Activated CD8-positive, alpha-beta memory T cell treated with anti-CD3 and anti-CD28 coated beads for 36 hours (primary cell): Measurements from ENCODE around the gene TARS2. TPM values are rescaled to one million over a fixed set of nuclear protein-coding genes. Genes with fewer than 3 reads are reported as not detected.

Experiments
- CTCF ChIA-PET: fragments of 350-600 bp; sonication (Branson Sonifier 250); formaldehyde crosslinking; loops from one replicate; lab custom pipeline; 2021; ENCODE audit warnings: antibody characterized with exemption; lab: Charles Lee
- POLR2A ChIA-PET: fragments of 350-600 bp; sonication (Branson Sonifier 250); formaldehyde crosslinking; loops from one replicate; lab custom pipeline; 2021; ENCODE audit warnings: antibody characterized with exemption; lab: Charles Lee
- total RNA-seq, 2 experiments: library from RNA; stranded (reverse); gene quantifications; one replicate each; pipeline ENCODE4 v1.2.3, GENCODE V29; 2021

Gene TARS2
- total RNA-seq, 2 experiments from 2014 or later: 53.5 to 56.2 TPM

DNA sequence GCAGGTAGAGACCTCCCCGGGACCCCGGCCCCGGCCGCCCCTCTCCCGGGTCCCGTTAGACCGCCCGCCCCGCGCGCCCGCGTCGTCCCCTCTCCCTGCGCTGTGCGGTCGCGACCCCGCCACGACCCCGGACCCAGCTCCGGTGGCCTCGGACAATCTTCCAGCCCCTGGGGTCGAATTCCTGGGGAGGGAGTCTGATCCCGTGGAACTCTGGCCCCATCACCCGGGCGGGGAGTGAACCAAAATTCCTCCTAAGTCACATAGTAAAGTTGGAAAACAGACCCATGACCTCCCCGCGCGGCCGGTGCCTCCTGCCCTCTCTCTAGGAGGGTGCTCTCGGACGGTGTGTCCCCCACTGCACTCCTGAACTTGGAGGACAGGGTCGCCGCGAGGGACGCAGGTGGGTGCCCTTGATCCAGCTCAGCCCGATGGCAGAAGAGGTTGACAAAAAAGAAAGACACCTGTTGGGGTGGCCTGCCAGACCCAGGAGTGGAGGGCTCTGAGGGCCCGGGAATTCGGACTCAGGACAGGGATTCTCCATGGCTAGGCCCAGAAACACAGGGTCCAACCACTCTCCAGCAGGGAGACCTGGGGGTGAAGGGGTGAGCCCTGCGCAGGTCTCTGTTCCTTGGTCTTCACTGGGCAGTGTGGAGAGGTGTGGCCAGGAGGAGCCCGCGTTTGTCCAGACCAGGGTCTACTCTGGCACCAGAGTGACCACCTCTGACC is 62.4 kb downstream of the TARS2 start:
- CTCF ChIA-PET: interaction anchor here (0.6 to 1.6 kb wide), 4 partner anchors 9 to 384 kb away, joined by 3 to 5 read pairs (median 4); no protein-coding TSS in a partner anchor

DNA sequence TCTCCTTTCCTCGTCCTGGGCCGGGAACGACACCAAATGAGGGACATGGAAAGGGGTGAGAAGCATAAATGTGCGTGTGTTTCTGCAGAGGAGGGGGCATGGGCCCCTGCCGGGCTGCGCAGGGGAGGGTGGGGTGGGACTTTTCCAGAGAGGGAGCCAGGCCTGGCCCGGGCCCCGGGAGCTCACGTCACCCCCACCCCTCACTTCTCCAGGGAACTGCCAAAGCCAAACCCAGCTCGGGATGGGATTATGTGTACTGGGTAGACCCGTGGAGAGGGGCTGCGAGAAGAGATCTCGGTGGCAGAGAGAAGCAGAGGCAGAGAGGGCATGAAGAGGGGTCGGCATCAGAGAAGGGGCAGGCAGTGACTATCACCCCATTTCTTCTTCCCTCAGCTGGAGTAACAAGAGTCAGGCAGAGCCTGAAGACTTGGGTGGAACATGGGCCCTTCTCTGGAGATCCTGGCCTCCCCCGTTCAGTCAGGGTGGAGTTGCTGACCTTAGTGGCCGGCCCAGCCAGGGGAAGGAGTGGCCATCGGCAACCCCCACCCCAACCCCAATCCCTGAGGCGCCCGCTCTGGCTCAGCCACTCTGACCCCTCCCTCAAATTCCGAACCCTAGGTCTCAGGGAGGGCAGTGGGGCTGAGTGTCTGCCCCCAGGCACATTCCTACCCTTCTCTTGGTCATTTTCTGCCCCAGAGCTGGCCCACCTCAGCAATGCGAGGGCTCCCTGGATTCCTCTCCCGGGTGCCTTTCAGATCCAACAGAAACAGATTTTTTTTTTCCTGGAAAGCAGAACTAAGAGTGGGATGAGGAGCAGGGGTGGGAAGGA is 63.2 kb downstream of the TARS2 start:
- ChIA-PET CTCF (interaction anchor here (0.6 to 2.3 kb wide), 2 partner anchors 10 to 383 kb away, joined by 3 to 19 read pairs; no protein-coding TSS in a partner anchor), POLR2A (interaction anchor here (1.6 kb wide), 1 partner anchor 29 kb away, joined by 3 read pairs; the partner anchor contains the start of gene MCL1)

More for the DNA sequence above, 62.4 kb downstream of the TARS2 start:
- POLR2A ChIA-PET: interaction anchor here (0.7 to 1.6 kb wide), 4 partner anchors 30 to 245 kb away, joined by 3 to 5 read pairs (median 3); partner anchors contain the start of gene MCL1

- POLR2A ChIA-PET: no interaction called here
- CTCF ChIA-PET: interaction anchor here (1.0 to 2.3 kb wide), 4 partner anchors 9 to 69 kb away, joined by 3 to 19 read pairs (median 3); no protein-coding TSS in a partner anchor
These were observed 64.0 kb downstream of the TARS2 start for GRCh38 chr1:150551051-150551783.

DNA sequence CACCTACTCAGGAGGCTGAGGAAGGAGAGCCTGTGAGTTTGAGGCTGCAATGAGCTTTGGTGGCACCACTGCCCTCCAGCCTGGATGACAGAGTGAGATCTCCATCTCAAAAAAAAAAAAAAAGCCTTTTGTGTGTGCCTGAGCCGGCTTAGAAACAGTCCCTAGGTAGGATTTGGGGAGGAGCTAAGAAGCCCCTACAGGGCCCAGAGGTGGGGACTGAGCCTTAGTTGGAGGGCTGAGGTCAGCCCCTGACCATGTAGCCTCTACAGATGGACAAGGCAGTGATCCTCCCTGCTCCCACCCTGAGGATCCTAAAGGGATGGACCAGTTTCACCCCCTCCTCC is 64.5 kb downstream of the TARS2 start:
- ChIA-PET CTCF (interaction anchor here (1.0 to 2.3 kb wide), 4 partner anchors 8 to 68 kb away, joined by 3 to 19 read pairs (median 3); no protein-coding TSS in a partner anchor), POLR2A (no interaction called here)

DNA sequence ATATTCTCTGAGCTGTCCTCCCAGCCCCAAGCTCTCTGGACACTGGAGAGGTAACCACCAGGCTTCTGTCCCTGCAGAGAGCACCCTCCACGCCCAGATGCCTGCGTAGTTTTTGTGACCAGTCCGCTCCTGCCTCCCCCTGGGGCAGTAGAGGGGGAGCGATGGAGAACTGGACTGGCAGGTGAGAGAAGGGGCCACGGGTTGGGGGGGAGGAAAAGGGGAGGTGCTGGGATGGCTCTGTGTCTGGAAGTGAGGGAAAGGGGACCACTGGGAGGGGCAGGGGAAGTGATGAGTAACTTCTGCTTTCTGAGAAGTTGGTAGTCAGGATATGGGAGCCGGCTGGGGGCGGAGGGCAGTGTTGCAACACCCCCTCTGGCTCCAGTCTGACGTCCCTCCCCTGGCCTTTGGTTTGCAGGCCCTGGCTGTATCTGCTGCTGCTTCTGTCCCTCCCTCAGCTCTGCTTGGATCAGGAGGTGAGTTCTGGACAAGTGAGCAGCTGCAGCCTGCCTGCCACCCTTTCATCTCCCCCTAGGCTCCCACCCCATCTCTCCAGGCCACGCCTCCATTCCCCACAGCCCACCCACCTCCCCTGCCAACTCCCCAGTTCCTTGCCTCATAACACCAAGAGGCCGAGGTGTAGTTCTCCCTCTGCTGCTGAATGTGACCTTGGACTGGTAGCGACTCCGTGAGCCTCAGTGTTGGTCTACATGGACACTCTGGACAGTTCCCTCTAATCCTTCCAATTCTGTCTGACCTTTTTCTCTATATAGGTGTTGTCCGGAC is 65.1 kb downstream of the TARS2 start:
- ChIA-PET CTCF (interaction anchor here (1.0 to 2.3 kb wide), 4 partner anchors 8 to 68 kb away, joined by 3 to 19 read pairs (median 3); no protein-coding TSS in a partner anchor), POLR2A (no interaction called here)

DNA sequence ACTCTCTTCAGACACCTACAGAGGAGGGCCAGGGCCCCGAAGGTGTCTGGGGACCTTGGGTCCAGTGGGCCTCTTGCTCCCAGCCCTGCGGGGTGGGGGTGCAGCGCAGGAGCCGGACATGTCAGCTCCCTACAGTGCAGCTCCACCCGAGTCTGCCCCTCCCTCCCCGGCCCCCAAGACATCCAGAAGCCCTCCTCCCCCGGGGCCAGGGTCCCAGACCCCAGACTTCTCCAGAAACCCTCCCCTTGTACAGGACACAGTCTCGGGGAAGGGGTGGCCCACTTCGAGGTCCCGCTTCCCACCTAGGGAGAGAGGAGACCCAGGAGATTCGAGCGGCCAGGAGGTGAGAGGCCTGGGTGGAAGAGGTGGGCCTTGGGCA is 65.7 kb downstream of the TARS2 start:
- CTCF ChIA-PET: no interaction called here

DNA sequence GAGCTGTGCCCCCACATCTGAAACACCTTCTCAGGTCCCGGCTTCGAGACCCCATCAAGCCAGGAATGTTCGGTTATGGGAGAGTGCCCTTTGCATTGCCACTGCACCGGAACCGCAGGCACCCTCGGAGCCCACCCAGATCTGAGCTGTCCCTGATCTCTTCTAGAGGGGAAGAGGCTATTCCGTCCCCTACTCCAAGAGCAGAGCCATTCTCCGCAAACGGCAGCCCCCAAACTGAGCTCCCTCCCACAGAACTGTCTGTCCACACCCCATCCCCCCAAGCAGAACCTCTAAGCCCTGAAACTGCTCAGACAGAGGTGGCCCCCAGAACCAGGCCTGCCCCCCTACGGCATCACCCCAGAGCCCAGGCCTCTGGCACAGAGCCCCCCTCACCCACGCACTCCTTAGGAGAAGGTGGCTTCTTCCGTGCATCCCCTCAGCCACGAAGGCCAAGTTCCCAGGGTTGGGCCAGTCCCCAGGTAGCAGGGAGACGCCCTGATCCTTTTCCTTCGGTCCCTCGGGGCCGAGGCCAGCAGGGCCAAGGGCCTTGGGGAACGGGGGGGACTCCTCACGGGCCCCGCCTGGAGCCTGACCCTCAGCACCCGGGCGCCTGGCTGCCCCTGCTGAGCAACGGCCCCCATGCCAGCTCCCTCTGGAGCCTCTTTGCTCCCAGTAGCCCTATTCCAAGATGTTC is 66.3 kb downstream of the TARS2 start:
- POLR2A ChIA-PET: no interaction called here
- CTCF ChIA-PET: no interaction called here

More for the DNA sequence above, 65.7 kb downstream of the TARS2 start:
- POLR2A ChIA-PET: no interaction called here

DNA sequence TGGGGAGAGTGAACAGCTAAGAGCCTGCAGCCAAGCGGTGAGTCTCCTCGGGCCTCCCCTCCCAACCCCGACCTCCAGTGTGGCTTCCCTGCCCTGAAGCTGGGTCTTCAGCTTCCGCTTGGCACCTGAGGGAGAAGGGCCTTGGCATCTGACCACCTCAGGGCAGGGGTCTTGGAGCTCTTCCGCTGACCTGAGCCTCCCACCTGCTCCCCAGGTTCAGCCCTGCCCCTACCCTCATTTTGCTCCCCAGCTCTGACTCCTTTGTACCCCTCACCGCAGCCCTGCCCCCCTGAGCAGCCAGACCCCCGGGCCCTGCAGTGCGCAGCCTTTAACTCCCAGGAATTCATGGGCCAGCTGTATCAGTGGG is 66.8 kb downstream of the TARS2 start:
- ChIA-PET POLR2A (no interaction called here), CTCF (no interaction called here)

DNA sequence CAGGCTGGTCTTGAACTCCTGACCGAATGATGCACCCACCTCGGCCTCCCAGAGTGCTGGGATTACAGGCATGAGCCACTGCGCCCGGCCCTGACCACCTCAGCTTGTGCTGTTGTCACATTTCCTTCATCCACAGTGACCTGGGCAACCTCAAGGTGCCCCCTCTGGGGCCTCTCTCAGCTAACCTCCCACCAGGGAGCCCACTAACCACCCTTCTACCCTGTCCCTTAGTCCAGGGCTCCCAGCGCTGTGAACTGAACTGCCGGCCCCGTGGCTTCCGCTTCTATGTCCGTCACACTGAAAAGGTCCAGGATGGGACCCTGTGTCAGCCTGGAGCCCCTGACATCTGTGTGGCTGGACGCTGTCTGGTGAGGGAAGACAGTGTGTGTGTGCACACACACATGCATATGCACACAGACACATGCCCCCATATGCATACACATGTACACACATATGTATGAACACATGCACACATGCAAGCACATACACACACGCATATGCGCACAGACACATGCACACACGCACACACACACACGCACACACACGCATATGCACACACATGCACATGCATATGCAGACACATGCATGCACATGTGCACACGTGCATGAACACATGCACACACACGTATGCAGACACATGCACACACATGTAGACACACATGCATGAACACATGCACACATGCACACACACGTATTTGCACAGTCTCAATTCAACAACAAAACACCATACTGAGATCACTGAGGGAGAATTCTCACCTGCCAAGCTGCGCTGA is 68.2 kb downstream of the TARS2 start:
- ChIA-PET CTCF (interaction anchor here (0.8 kb wide), 1 partner anchor 300 kb away, joined by 3 read pairs; no protein-coding TSS in a partner anchor), POLR2A (no interaction called here)

DNA sequence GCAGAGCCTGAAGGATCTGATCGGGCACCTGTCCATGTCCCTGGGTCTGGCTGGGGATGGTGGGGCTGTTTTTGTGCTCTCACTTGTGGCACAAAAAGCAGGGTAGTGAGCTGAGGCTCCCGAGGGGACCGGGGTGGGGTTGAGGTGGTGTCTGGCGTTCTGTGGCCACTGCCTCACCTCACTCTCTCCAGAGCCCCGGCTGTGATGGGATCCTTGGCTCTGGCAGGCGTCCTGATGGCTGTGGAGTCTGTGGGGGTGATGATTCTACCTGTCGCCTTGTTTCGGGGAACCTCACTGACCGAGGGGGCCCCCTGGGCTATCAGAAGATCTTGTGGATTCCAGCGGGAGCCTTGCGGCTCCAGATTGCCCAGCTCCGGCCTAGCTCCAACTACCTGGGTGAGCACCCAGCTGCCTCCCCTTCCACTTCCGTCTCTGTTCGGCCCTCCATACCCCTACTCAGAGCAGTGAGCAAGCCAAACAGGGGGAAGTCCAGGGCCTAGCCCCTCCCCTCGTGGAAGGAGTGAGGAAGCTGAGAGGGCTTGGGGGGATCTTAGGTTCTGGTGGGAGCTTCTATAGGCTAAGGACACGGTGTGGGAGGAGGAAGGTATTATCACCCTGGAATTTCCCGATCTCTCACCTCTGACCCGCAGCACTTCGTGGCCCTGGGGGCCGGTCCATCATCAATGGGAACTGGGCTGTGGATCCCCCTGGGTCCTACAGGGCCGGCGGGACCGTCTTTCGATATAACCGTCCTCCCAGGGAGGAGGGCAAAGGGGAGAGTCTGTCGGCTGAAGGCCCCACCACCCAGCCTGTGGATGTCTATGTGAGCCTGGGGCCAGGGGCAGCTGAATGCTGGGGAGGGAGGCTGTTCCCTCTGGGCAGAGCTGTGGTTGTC is 69.0 kb downstream of the TARS2 start:
- CTCF ChIA-PET: interaction anchor here (1.3 kb wide), 1 partner anchor 12 kb away, joined by 3 read pairs; no protein-coding TSS in a partner anchor
- POLR2A ChIA-PET: no interaction called here

GRCh38 chr1:150557065-150557600 is 69.9 kb downstream of the TARS2 start:
- ChIA-PET CTCF (interaction anchor here (1.3 kb wide), 1 partner anchor 11 kb away, joined by 3 read pairs; no protein-coding TSS in a partner anchor), POLR2A (no interaction called here)

Other genes starting within 250 kb of the TARS2 start
- gene CA14, start 229.6 kb upstream of the TARS2 start, total RNA-seq: not detected
- 100 to 1,000 TPM; 129 TPM for gene APH1A, start 218.4 kb upstream of the TARS2 start, total RNA-seq
- 1 to 10 TPM in 1 of 2 experiments, under 1 TPM in 1; 0.61 to 1.1 TPM for gene C1orf54, start 214.6 kb upstream of the TARS2 start, total RNA-seq
- gene CIART, start 204.9 kb upstream of the TARS2 start, total RNA-seq: 1 to 10 TPM; 5.2 to 7.3 TPM
- 10 to 100 TPM; 78.1 to 79.1 TPM for gene MRPS21, start 193.6 kb upstream of the TARS2 start, total RNA-seq
- 10 to 100 TPM; 66.5 to 68.9 TPM for gene PRPF3, start 165.9 kb upstream of the TARS2 start, total RNA-seq
- gene RPRD2, start 123.3 kb upstream of the TARS2 start, total RNA-seq: 10 to 100 TPM; 20.1 to 20.4 TPM
- gene ECM1, start 20.7 kb downstream of the TARS2 start, total RNA-seq: 1 to 10 TPM; 1.3 to 1.5 TPM
- gene FALEC, start 28.3 kb downstream of the TARS2 start, total RNA-seq: under 1 TPM in 1 of 2 experiments, not detected in 1; 0.55 TPM
- not detected for gene ADAMTSL4, start 62.0 kb downstream of the TARS2 start, total RNA-seq
- gene MCL1, start 92.2 kb downstream of the TARS2 start, total RNA-seq: 100 to 1,000 TPM; 211 to 215 TPM
- gene ENSA, start 142.2 kb downstream of the TARS2 start, total RNA-seq: 100 to 1,000 TPM; 245 to 251 TPM
- gene GOLPH3L, start 209.7 kb downstream of the TARS2 start, total RNA-seq: 10 to 100 TPM; 15.4 to 18.8 TPM
- not detected for gene HORMAD1, start 233.5 kb downstream of the TARS2 start, total RNA-seq